Esophagus squamous epithelium (tissue), 4 donors: ENCODE measurements around the gene GNRH2.

Source experiments
- POLR2A ChIP-seq, 4 donors: fragments of 450-650 bp; IDR thresholded peaks; one replicate each; pipeline ENCODE4 v1.6.1; 2017; ENCODE audit warnings: antibody characterized with exemption in 4 of 4, mild to moderate bottlenecking in 4 of 4, moderate library complexity in 3 of 4
- TF ChIP-seq, protein P1 (sequence below), 6 experiments: fragments of 450-650 bp in 4 of 6; fragments of 200-600 bp in 2 of 6; sonication (generic) in 2 of 6; IDR thresholded peaks; one replicate each; pipeline ENCODE4 v1.5.1; 2016 to 2019; ENCODE audit warnings: antibody characterized with exemption in 6 of 6, mild to moderate bottlenecking in 4 of 6, moderate library complexity in 4 of 6

DNA sequence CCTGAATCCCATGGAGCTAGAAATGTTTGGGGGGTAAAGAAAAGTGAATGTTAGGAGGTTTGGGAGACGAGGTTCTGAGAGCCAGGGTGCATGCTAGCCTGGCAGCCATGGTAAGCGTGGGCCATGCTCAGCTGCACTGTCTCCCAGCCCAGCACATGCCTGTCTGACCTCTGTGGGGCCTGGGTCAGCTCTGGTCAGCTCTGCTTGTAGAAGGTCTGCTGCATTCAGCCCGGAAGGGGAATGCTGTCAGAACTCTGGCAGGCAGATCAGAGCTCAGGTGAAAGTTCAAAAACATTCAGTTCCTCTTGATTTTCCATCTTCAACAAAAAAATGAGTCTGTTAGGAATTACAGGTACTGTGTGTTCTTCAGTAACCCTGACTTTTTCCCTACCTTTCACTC lies 5.8 kb upstream of the GNRH2 start:
- TF ChIP-seq, protein P1, sequence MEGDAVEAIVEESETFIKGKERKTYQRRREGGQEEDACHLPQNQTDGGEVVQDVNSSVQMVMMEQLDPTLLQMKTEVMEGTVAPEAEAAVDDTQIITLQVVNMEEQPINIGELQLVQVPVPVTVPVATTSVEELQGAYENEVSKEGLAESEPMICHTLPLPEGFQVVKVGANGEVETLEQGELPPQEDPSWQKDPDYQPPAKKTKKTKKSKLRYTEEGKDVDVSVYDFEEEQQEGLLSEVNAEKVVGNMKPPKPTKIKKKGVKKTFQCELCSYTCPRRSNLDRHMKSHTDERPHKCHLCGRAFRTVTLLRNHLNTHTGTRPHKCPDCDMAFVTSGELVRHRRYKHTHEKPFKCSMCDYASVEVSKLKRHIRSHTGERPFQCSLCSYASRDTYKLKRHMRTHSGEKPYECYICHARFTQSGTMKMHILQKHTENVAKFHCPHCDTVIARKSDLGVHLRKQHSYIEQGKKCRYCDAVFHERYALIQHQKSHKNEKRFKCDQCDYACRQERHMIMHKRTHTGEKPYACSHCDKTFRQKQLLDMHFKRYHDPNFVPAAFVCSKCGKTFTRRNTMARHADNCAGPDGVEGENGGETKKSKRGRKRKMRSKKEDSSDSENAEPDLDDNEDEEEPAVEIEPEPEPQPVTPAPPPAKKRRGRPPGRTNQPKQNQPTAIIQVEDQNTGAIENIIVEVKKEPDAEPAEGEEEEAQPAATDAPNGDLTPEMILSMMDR (IDR thresholded peaks at IDR 0.05): no peak
- no peak for TF ChIP-seq POLR2A (IDR thresholded peaks at IDR 0.05)
